ENCODE measurements around the gene PCNX2. TPM values are rescaled to one million over a fixed set of nuclear protein-coding genes. Genes with fewer than 3 reads are reported as not detected.

PCNX2 gene
- 10 to 100 TPM in 2 of 6 donors, 1 to 10 TPM in 4; 7.6 to 13.4 (median 8.7) TPM for total RNA-seq
- 10 to 100 TPM in 1 of 2 donors, 1 to 10 TPM in 1; 5.5 to 25.9 TPM for polyA plus RNA-seq

DNA sequence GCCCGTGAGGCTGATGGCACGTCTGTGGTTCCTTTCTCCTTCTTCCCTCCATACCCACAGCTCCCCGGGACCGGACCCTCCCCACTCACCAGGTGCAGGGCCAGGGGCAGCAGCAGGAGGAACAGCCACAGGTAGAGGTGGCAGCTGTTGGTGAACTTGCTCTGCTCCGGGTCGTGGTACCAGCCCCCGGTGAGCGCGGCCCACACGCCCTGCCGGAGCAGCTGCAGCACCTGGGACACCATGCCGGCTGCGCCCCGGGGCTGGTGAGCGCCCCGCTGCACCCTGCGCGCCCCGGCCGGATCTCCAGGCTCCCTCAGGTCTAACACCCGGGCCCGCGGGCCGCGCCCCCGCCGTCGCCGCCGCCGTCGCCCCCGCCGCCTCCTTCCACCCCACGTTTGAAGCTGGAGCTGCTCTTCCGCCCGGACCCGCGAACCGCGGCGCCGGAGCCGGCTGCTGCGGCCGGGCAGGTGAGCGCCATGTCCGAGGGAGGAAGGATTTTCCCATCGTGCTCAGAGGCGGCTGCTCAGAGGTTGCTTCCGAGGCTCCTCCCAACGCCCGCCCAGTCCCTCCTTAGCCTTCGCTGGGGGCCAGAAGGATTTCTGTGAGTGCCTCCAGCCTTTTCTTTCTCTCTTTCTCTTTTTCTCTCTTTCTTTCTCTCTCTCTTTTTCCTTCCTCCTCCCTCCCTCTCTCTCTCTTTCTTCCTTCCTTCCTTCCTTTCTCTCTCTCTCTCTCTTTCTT, at the start of gene PCNX2:
Gene PCNX2 (minus strand): TSS at position 489 of the 738 bp plus-strand sequence. CDS start 247 bp downstream, at position 242.
- H3K4me3 ChIP-seq: peak within 1 kb of the TSS; percentile 62 to 84 (median 70)
- WGBS, 2 donors: 1% methylated on average over 48 to 54 of the region's 54 CpGs
- intact Hi-C loops (cut with DNase I): no loop called here
- TF ChIP-seq, protein P1, sequence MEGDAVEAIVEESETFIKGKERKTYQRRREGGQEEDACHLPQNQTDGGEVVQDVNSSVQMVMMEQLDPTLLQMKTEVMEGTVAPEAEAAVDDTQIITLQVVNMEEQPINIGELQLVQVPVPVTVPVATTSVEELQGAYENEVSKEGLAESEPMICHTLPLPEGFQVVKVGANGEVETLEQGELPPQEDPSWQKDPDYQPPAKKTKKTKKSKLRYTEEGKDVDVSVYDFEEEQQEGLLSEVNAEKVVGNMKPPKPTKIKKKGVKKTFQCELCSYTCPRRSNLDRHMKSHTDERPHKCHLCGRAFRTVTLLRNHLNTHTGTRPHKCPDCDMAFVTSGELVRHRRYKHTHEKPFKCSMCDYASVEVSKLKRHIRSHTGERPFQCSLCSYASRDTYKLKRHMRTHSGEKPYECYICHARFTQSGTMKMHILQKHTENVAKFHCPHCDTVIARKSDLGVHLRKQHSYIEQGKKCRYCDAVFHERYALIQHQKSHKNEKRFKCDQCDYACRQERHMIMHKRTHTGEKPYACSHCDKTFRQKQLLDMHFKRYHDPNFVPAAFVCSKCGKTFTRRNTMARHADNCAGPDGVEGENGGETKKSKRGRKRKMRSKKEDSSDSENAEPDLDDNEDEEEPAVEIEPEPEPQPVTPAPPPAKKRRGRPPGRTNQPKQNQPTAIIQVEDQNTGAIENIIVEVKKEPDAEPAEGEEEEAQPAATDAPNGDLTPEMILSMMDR (IDR thresholded peaks at IDR 0.05): no peak
- no peaks in the 10 kb centered on the region for H3K36me3 ChIP-seq
- H3K4me1 ChIP-seq: no peaks in the 10 kb centered on the region
- peak; percentile 89 to 97 (median 95) for ATAC-seq
- no peak for FAIRE-seq
- peak within 1 kb of the TSS in 3 of 4 donors; percentile 16 to 66 (median 22) for H3K27ac ChIP-seq
- H3K27me3 ChIP-seq: no peaks in the 10 kb centered on the region
- no peaks in the 10 kb centered on the region for H3K9me3 ChIP-seq
- peak; percentile 52 to 82 (median 60) for DNase-seq

DNA sequence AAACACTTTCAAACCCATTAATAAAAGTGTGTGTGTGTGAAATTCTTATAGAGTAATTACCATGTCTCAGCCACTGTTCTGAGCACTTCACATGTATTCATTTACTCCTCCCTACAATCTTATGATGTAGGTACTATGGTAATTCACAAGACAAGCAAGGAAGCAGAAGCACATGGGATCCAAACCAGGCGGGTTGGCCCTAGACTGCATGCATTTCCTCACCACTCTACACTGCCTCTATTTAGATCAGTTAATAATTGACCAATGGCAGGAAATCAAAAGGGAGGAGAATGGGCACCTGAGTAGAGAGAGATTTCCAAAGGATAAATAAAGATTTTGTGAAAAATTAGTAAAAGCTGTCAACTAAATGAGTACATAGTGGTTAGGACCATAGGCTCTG, 47.7 kb upstream of the PCNX2 start:
- Histone ChIP-seq H3K36me3 (no peaks in the 10 kb centered on the region), H3K4me1 (peaks cover 40 to 59% (median 42%) of the 10 kb centered on the region in 3 donors), H3K27me3 (no peaks in the 10 kb centered on the region), H3K27ac (peak overlapping the region in 3 of 4 donors; percentile 34 to 65 (median 56)), H3K4me3 (no peak overlapping the region), H3K9me3 (no peaks in the 10 kb centered on the region)
- FAIRE-seq: peak; percentile 56
- peak in 4 of 6 donors; percentile 53 to 66 (median 60) for DNase-seq
- ATAC-seq: peak; percentile 90 to 94 (median 92)
- intact Hi-C loops (cut with DNase I): no loop called here
- WGBS, 2 donors: 9 to 25% methylated on average over 1 of the region's 1 CpG
- TF ChIP-seq, protein P1 (IDR thresholded peaks at IDR 0.05): no peak

GRCh38 chr1:233342086-233342485, 46.6 kb upstream of the PCNX2 start:
- ATAC-seq (no peak), DNase-seq (no peak), FAIRE-seq (no peak)
- H3K4me1 ChIP-seq: peaks cover 46 to 59% (median 51%) of the 10 kb centered on the region in 3 donors
- peak overlapping the region; percentile 25 to 65 (median 55) for H3K27ac ChIP-seq
- H3K9me3 ChIP-seq: no peaks in the 10 kb centered on the region
- no peaks in the 10 kb centered on the region for H3K27me3 ChIP-seq
- H3K4me3 ChIP-seq: no peak overlapping the region
- no peaks in the 10 kb centered on the region for H3K36me3 ChIP-seq
- TF ChIP-seq, protein P1 (IDR thresholded peaks at IDR 0.05): no peak
- intact Hi-C loops (cut with DNase I): no loop called here

DNA sequence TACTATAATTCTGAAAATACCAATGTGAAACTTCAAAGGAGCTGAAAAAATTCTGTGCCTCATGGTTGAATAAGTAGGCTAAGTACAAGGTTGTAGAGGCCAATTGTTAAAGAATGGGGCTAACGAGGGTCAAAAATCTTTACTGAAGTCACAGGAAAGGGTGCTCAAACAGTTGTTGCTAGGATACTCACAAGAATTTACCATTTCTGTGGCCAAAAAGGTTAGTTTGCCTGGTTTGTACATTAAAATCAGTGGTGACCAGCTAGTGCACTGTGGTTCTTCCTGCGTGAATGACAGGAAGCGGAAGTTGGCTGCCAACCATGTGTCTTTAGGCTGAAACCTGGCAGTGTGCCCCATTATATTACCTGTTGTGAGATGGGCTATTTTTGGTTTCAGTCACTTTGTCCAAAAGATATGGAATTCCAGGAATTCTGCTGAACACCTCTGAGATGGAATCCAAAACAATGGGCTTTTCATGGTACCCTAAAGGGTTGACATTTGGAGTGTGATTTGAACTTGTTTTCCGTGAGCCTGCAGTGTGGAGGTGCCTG, 45.5 kb upstream of the PCNX2 start:
- Histone ChIP-seq H3K9me3 (no peaks in the 10 kb centered on the region), H3K36me3 (no peaks in the 10 kb centered on the region), H3K27me3 (no peaks in the 10 kb centered on the region), H3K4me1 (peaks cover 53 to 64% (median 60%) of the 10 kb centered on the region in 3 donors), H3K4me3 (no peak overlapping the region), H3K27ac (peak overlapping the region; percentile 25 to 65 (median 55))
- 24 to 32% methylated on average over 4 of the region's 4 CpGs for WGBS, 2 donors
- TF ChIP-seq, protein P1 (IDR thresholded peaks at IDR 0.05): no peak
- peak in 3 of 6 donors; percentile 49 to 67 (median 60) for DNase-seq
- intact Hi-C loops (cut with DNase I): no loop called here
- no peak for FAIRE-seq
- peak; percentile 9 to 58 (median 40) for ATAC-seq
